HepG2 (cell line): ENCODE results near the gene NDOR1. TPM values are rescaled to one million over a fixed set of nuclear protein-coding genes. Genes with fewer than 3 reads are reported as not detected.

Experiments used
- FOXP1 ChIP-seq, 2 experiments: fragments of 450-650 bp in 1 of 2; IDR thresholded peaks; 2 replicates each; pipeline ENCODE4 v1.6.1; 2017 to 2018; ENCODE audit warnings: antibody characterized with exemption in 1 of 2
- SOX6 ChIP-seq, 2 experiments: fragments of 450-650 bp in 1 of 2; sonication (generic) in 1 of 2; formaldehyde crosslinking in 1 of 2; IDR thresholded peaks; 2 replicates each; pipeline versions ENCODE4 v1.4.0 to v1.6.1; 2017 to 2020; ENCODE audit warnings: antibody characterized with exemption in 1 of 2, mild to moderate bottlenecking in 1 of 2, missing genetic modification reagents in 1 of 2
- ZNF460 ChIP-seq: sonication (generic); formaldehyde crosslinking; IDR thresholded peaks from 2 replicates; pipeline ENCODE4 v1.5.1; 2020; ENCODE audit warnings: missing genetic modification reagents, mild to moderate bottlenecking, borderline replicate concordance
- ZNF562 ChIP-seq: sonication (generic); formaldehyde crosslinking; IDR thresholded peaks from 2 replicates; pipeline ENCODE4 v1.8.0; 2022; ENCODE audit warnings: missing genetic modification reagents, borderline replicate concordance
- ZNF598 ChIP-seq: sonication (generic); formaldehyde crosslinking; IDR thresholded peaks from 2 replicates; pipeline ENCODE4 v1.5.1; 2020; ENCODE audit warnings: mild to moderate bottlenecking, missing genetic modification reagents, borderline replicate concordance
- ZNF607 ChIP-seq: sonication (generic); formaldehyde crosslinking; IDR thresholded peaks from 2 replicates; pipeline ENCODE4 v1.5.1; 2020; ENCODE audit warnings: missing genetic modification reagents, mild to moderate bottlenecking, borderline replicate concordance
- ZNF792 ChIP-seq: IDR thresholded peaks from 2 replicates; pipeline ENCODE4 v1.6.1; 2016
- polyA plus RNA-seq, 8 experiments: library from polyadenylated mRNA; depleted of rRNA in 3 of 8; stranded (reverse) in 7 of 8; unstranded in 1 of 8; fragments of >200 nt; fragmentation: Illumina TruSeq in 4 of 8; extraction: Trizol in 4 of 8; gene quantifications; 2 replicates each; pipeline versions ENCODE4 v1.2.1 to v1.2.3, GENCODE V29; 2011 to 2016; ENCODE audit warnings: low read depth in 4 of 8, missing spikeins in 1 of 8, mixed read lengths in 1 of 8; ENCODE audit not compliant: insufficient read depth in 1 of 8
- total RNA-seq, 5 experiments: library from RNA; depleted of rRNA; stranded (reverse); fragments of >200 nt; fragmentation: Illumina TruSeq; extraction: Trizol; gene quantifications; 2 replicates each; pipeline ENCODE4 v1.2.3, GENCODE V29; 2016; ENCODE audit warnings: low read depth in 1 of 5
- TF ChIP-seq, protein P1 (sequence below): IDR thresholded peaks from 2 replicates; pipeline ENCODE4 v1.6.1; 2016; ENCODE audit warnings: low read depth, borderline replicate concordance
- TF ChIP-seq, protein P2 (sequence below): sonication (generic); formaldehyde crosslinking; IDR thresholded peaks from 2 replicates; pipeline ENCODE4 v1.5.0; 2020; ENCODE audit warnings: mild to moderate bottlenecking, missing genetic modification reagents, borderline replicate concordance
- TF ChIP-seq, protein P3 (sequence below): sonication (generic); formaldehyde crosslinking; IDR thresholded peaks from 2 replicates; pipeline ENCODE4 v1.4.0; 2020; ENCODE audit warnings: missing genetic modification reagents, borderline replicate concordance
- TF ChIP-seq, protein P4 (sequence below): sonication (generic); formaldehyde crosslinking; conservative IDR thresholded peaks from 2 replicates; pipeline ENCODE4 v1.4.0; 2020; ENCODE audit warnings: missing genetic modification reagents
- TF ChIP-seq, protein P5 (sequence below), 2 experiments: sonication (generic) in 1 of 2; formaldehyde crosslinking in 1 of 2; IDR thresholded peaks; 2 replicates each; pipeline versions ENCODE4 v1.4.0 to v1.6.1; 2018 to 2020; ENCODE audit warnings: missing genetic modification reagents in 2 of 2, borderline replicate concordance in 1 of 2, low read depth in 1 of 2, mild to moderate bottlenecking in 1 of 2, missing biosample characterization in 1 of 2

Gene NDOR1
- total and polyA plus RNA-seq, 2 of the 13 experiments (the other 11 are each of a cell fraction or from before 2014, with no cell fraction given) = 3.6 to 8.7 TPM

DNA sequence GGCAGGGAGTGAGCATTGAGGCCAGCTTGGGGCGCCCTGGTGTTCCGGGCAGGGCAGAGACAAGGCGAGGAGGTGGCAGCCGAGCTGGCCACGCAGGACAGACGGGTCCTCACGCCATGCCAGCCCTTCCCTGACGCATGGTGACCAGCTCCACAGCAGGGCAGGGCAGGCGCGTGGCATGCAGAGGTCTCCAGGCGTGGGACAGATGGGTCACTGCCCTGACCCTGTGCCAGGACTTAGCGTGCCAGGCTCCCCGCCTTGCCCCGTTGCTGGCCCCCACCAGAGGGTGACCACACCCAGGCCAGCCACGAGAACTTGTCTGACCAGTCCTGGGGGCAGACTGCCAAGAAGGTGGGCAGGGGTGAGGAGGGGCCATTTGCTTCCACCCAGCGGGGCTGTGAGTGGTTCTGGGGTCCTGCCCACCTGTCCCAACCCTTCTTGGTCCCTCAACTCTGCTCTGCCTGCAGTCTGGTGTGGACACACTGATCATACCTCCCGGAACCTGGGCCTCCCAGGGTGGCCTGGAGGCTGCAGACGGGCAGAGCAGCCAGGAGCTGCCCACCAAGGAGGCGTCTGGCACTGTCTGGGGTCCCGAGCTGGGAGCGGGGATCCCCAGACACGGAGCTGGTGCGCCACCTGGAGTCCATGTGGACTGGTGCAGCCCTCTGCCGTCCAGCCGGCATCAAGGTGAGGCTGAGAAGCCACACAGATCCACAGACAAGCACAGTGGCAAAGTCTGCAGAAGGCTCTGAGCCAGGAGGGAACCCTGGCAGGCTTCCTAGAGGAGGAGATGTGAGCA lies 21.8 kb downstream of the NDOR1 start, which contains the start of gene RNF224 (continued):
- TF ChIP-seq, protein P1, sequence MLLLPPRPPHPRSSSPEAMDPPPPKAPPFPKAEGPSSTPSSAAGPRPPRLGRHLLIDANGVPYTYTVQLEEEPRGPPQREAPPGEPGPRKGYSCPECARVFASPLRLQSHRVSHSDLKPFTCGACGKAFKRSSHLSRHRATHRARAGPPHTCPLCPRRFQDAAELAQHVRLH = peak; percentile 61; the same call in 1 of the 2 replicates
- TF ChIP-seq, protein P2, sequence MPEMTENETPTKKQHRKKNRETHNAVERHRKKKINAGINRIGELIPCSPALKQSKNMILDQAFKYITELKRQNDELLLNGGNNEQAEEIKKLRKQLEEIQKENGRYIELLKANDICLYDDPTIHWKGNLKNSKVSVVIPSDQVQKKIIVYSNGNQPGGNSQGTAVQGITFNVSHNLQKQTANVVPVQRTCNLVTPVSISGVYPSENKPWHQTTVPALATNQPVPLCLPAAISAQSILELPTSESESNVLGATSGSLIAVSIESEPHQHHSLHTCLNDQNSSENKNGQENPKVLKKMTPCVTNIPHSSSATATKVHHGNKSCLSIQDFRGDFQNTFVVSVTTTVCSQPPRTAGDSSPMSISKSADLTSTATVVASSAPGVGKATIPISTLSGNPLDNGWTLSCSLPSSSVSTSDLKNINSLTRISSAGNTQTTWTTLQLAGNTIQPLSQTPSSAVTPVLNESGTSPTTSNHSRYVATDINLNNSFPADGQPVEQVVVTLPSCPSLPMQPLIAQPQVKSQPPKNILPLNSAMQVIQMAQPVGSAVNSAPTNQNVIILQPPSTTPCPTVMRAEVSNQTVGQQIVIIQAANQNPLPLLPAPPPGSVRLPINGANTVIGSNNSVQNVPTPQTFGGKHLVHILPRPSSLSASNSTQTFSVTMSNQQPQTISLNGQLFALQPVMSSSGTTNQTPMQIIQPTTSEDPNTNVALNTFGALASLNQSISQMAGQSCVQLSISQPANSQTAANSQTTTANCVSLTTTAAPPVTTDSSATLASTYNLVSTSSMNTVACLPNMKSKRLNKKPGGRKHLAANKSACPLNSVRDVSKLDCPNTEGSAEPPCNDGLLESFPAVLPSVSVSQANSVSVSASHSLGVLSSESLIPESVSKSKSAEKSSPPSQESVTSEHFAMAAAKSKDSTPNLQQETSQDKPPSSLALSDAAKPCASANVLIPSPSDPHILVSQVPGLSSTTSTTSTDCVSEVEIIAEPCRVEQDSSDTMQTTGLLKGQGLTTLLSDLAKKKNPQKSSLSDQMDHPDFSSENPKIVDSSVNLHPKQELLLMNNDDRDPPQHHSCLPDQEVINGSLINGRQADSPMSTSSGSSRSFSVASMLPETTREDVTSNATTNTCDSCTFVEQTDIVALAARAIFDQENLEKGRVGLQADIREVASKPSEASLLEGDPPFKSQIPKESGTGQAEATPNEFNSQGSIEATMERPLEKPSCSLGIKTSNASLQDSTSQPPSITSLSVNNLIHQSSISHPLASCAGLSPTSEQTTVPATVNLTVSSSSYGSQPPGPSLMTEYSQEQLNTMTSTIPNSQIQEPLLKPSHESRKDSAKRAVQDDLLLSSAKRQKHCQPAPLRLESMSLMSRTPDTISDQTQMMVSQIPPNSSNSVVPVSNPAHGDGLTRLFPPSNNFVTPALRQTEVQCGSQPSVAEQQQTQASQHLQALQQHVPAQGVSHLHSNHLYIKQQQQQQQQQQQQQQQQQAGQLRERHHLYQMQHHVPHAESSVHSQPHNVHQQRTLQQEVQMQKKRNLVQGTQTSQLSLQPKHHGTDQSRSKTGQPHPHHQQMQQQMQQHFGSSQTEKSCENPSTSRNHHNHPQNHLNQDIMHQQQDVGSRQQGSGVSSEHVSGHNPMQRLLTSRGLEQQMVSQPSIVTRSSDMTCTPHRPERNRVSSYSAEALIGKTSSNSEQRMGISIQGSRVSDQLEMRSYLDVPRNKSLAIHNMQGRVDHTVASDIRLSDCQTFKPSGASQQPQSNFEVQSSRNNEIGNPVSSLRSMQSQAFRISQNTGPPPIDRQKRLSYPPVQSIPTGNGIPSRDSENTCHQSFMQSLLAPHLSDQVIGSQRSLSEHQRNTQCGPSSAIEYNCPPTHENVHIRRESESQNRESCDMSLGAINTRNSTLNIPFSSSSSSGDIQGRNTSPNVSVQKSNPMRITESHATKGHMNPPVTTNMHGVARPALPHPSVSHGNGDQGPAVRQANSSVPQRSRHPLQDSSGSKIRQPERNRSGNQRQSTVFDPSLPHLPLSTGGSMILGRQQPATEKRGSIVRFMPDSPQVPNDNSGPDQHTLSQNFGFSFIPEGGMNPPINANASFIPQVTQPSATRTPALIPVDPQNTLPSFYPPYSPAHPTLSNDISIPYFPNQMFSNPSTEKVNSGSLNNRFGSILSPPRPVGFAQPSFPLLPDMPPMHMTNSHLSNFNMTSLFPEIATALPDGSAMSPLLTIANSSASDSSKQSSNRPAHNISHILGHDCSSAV (CRISPR knock-in tag) = no peak
- TF ChIP-seq ZNF598 (CRISPR knock-in tag) (peak; percentile 75; the same call in 1 of the 2 replicates), ZNF562 (CRISPR knock-in tag) (no peak), ZNF607 (CRISPR knock-in tag) (no peak), ZNF460 (CRISPR knock-in tag) (no peak), FOXP1 (IDR thresholded peaks at IDR 0.05) (no peak), FOXP1 (CRISPR knock-in tag; IDR thresholded peaks at IDR 0.05) (no peak), SOX6 (IDR thresholded peaks at IDR 0.05) (no peak), SOX6 (CRISPR knock-in tag; IDR thresholded peaks at IDR 0.05) (no peak), ZNF792 (0 out of 2 replicates have a peak, but pooled peaks have one; percentile 21)
- TF ChIP-seq, protein P3, sequence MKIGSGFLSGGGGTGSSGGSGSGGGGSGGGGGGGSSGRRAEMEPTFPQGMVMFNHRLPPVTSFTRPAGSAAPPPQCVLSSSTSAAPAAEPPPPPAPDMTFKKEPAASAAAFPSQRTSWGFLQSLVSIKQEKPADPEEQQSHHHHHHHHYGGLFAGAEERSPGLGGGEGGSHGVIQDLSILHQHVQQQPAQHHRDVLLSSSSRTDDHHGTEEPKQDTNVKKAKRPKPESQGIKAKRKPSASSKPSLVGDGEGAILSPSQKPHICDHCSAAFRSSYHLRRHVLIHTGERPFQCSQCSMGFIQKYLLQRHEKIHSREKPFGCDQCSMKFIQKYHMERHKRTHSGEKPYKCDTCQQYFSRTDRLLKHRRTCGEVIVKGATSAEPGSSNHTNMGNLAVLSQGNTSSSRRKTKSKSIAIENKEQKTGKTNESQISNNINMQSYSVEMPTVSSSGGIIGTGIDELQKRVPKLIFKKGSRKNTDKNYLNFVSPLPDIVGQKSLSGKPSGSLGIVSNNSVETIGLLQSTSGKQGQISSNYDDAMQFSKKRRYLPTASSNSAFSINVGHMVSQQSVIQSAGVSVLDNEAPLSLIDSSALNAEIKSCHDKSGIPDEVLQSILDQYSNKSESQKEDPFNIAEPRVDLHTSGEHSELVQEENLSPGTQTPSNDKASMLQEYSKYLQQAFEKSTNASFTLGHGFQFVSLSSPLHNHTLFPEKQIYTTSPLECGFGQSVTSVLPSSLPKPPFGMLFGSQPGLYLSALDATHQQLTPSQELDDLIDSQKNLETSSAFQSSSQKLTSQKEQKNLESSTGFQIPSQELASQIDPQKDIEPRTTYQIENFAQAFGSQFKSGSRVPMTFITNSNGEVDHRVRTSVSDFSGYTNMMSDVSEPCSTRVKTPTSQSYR (CRISPR knock-in tag) = 0 out of 2 replicates have a peak, but pooled peaks have one; percentile 28
- TF ChIP-seq, protein P4, sequence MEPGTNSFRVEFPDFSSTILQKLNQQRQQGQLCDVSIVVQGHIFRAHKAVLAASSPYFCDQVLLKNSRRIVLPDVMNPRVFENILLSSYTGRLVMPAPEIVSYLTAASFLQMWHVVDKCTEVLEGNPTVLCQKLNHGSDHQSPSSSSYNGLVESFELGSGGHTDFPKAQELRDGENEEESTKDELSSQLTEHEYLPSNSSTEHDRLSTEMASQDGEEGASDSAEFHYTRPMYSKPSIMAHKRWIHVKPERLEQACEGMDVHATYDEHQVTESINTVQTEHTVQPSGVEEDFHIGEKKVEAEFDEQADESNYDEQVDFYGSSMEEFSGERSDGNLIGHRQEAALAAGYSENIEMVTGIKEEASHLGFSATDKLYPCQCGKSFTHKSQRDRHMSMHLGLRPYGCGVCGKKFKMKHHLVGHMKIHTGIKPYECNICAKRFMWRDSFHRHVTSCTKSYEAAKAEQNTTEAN (CRISPR knock-in tag) = no peak
- TF ChIP-seq, protein P5, sequence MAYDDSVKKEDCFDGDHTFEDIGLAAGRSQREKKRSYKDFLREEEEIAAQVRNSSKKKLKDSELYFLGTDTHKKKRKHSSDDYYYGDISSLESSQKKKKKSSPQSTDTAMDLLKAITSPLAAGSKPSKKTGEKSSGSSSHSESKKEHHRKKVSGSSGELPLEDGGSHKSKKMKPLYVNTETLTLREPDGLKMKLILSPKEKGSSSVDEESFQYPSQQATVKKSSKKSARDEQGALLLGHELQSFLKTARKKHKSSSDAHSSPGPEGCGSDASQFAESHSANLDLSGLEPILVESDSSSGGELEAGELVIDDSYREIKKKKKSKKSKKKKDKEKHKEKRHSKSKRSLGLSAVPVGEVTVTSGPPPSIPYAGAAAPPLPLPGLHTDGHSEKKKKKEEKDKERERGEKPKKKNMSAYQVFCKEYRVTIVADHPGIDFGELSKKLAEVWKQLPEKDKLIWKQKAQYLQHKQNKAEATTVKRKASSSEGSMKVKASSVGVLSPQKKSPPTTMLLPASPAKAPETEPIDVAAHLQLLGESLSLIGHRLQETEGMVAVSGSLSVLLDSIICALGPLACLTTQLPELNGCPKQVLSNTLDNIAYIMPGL (CRISPR knock-in tag; IDR thresholded peaks at IDR 0.05; ENCODE audit: borderline replicate concordance in 1 of 2, low read depth in 1 of 2) = peak; percentile 49 to 63; a peak in 2 of 4 replicates
